ENCODE data around the gene ZNF432. TPM values are rescaled to one million over a fixed set of nuclear protein-coding genes. Genes with fewer than 3 reads are reported as not detected.
A peak's percentile ranks its signal among the peaks of the same experiment; 100 is the strongest.
"Not testable (repeated sequence)": the region's sequence is repeated elsewhere in the genome, so short reads cannot be mapped to it uniquely, and the experiment has no call there.

The ZNF432 gene
- total RNA-seq (ENCODE audit: low replicate concordance) = 17.7 and 23.3 TPM in 2 replicates

- H3K36me3 ChIP-seq = peaks cover 19% of the 10 kb centered on the region
- H3K27me3 ChIP-seq = no peaks in the 10 kb centered on the region
- Mint-ChIP-seq H3K4me3 (peak within 1 kb of the TSS; percentile 93), H3K4me1 (peaks cover 10% of the 10 kb centered on the region), H3K9me3 (peaks cover 69% of the 10 kb centered on the region), H3K36me3 (peaks cover 46% of the 10 kb centered on the region), H3K27ac (peak within 1 kb of the TSS; percentile 100), H3K27me3 (ENCODE audit: insufficient read depth, low read depth) (peaks cover 7% of the 10 kb centered on the region)
- H4K20me1 ChIP-seq (ENCODE audit: low read depth) = no peaks in the 10 kb centered on the region
- peaks cover 12% of the 10 kb centered on the region for H3F3A ChIP-seq (ENCODE audit: low read depth)
- peaks cover 5% of the 10 kb centered on the region for H3K4me1 ChIP-seq
- H3K79me2 ChIP-seq (ENCODE audit: low read depth) = peaks cover 12% of the 10 kb centered on the region
- H3K9ac ChIP-seq = peak within 1 kb of the TSS; percentile 81
- peaks cover 4% of the 10 kb centered on the region for H3K9me3 ChIP-seq (ENCODE audit: low read depth)
- H3K27ac ChIP-seq = peak within 1 kb of the TSS; percentile 84
- H2AFZ ChIP-seq (replicated peaks) = peak within 1 kb of the TSS; percentile 100
- H3K4me3 ChIP-seq = peak within 1 kb of the TSS; percentile 87
- peak within 1 kb of the TSS; percentile 85 for H3K4me2 ChIP-seq
- DNase-seq (ENCODE audit: low spot score) = peak; percentile 99
- TF ChIP-seq EZH2phosphoT487 (IDR thresholded peaks at IDR 0.05) = no peak
- TF ChIP-seq CTCF (IDR thresholded peaks at IDR 0.05) = no peak
- no peak for TF ChIP-seq EZH2 (IDR thresholded peaks at IDR 0.05)
Observed at GRCh38 chr19:52048555-52049501, at the start of gene ZNF432. Gene ZNF432 (minus strand): TSS chr19:52048838. CDS start chr19:52046868, 1,970 bp downstream.

- Mint-ChIP-seq H3K9me3 (peaks cover 70% of the 10 kb centered on the region), H3K4me3 (peak overlapping the region; percentile 92), H3K36me3 (peaks cover 19% of the 10 kb centered on the region)
- H3K9ac ChIP-seq; H3K27me3 ChIP-seq; H3K36me3 ChIP-seq; H3K4me1 Mint-ChIP-seq; H3K27ac Mint-ChIP-seq; H3F3A ChIP-seq (ENCODE audit: low read depth); H3K27ac ChIP-seq; H3K4me3 ChIP-seq; DNase-seq (ENCODE audit: low spot score); H4K20me1 ChIP-seq (ENCODE audit: low read depth); H3K4me1 ChIP-seq; H3K9me3 ChIP-seq (ENCODE audit: low read depth); H3K27me3 Mint-ChIP-seq (ENCODE audit: insufficient read depth, low read depth); H3K4me2 ChIP-seq: not testable (repeated sequence)
- Histone ChIP-seq H3K79me2 (ENCODE audit: low read depth) (peaks cover 30% of the 10 kb centered on the region), H2AFZ (replicated peaks) (peak overlapping the region; percentile 89)
Observed at GRCh38 chr19:52096416-52096815, 47.8 kb upstream of the ZNF432 start.

- no peaks in the 10 kb centered on the region for H3K36me3 ChIP-seq
- H3K9me3 ChIP-seq (ENCODE audit: low read depth) = no peaks in the 10 kb centered on the region
- H3K4me1 Mint-ChIP-seq = peaks cover 9% of the 10 kb centered on the region
- H3K27ac Mint-ChIP-seq = peak within 1 kb of the TSS; percentile 33
- peak; percentile 93 for DNase-seq (ENCODE audit: low spot score)
- peaks cover 2% of the 10 kb centered on the region for H3K27me3 Mint-ChIP-seq (ENCODE audit: insufficient read depth, low read depth)
- H3K4me2 ChIP-seq = peak within 1 kb of the TSS; percentile 100
- H3K79me2 ChIP-seq (ENCODE audit: low read depth) = peaks cover 32% of the 10 kb centered on the region
- no peaks in the 10 kb centered on the region for H3K27me3 ChIP-seq
- no peak within 1 kb of the TSS for H3K27ac ChIP-seq
- H3K4me3 Mint-ChIP-seq = peak within 1 kb of the TSS; percentile 92
- H3K4me1 ChIP-seq = peaks cover 3% of the 10 kb centered on the region
- H4K20me1 ChIP-seq (ENCODE audit: low read depth) = no peaks in the 10 kb centered on the region
- H3K9me3 Mint-ChIP-seq = peaks cover 74% of the 10 kb centered on the region
- peaks cover 7% of the 10 kb centered on the region for H3F3A ChIP-seq (ENCODE audit: low read depth)
- H3K9ac ChIP-seq = peak within 1 kb of the TSS; percentile 46
- H3K4me3 ChIP-seq = peak within 1 kb of the TSS; percentile 70
- no peak for TF ChIP-seq EZH2phosphoT487 (IDR thresholded peaks at IDR 0.05)
- no peak for TF ChIP-seq EZH2 (IDR thresholded peaks at IDR 0.05)
- peak; percentile 17 for TF ChIP-seq CTCF (IDR thresholded peaks at IDR 0.05)
- H2AFZ ChIP-seq (replicated peaks) = peak within 1 kb of the TSS; percentile 89
- peaks cover 28% of the 10 kb centered on the region for H3K36me3 Mint-ChIP-seq
Observed at GRCh38 chr19:52095172-52096014, 46.8 kb upstream of the ZNF432 start, which contains the start of gene ZNF841. Gene ZNF841 (minus strand): TSS chr19:52095765. CDS start chr19:52084801, 10,964 bp downstream.
